GM12878 (cell line): Measurements from ENCODE around the gene RNF166. TPM values are rescaled to one million over a fixed set of nuclear protein-coding genes. Genes with fewer than 3 reads are reported as not detected.

Source experiments
- ATAC-seq: fragments of 200-7000 bp; cut with Tn5 transposase; 3 replicates; pipeline ENCODE4 v1.9.1; 2020; ENCODE audit warnings: mild to moderate bottlenecking, moderate library complexity
- BruUV-seq: library from RNA; stranded (reverse); fragments of 400-500 nt; replicated peaks from 2 replicates; lab custom pipeline; 2021; lab: Mats Ljungman, UMichigan
- CTCF ChIA-PET: fragments of 300-600 bp; sonication (Branson Sonifier 250); formaldehyde crosslinking; extraction: SDS; loops from one replicate; lab custom pipeline; 2021; ENCODE audit warnings: inconsistent platforms; lab: Yijun Ruan, JAX
- POLR2A ChIA-PET: fragments of 350-600 bp; formaldehyde crosslinking; extraction: SDS; loops from one replicate; lab custom pipeline; 2021; ENCODE audit warnings: inconsistent platforms; lab: Charles Lee
- RAD21 ChIA-PET: fragments of 300-600 bp; sonication (Branson Sonifier 250); formaldehyde crosslinking; loops from one replicate; lab custom pipeline; 2023; ENCODE audit warnings: antibody characterized with exemption; ENCODE audit not compliant: unreplicated experiment; lab: Charles Lee
- SMC1A ChIA-PET: fragments of 300-600 bp; sonication (Branson Sonifier 250); formaldehyde crosslinking; loops from one replicate; lab custom pipeline; 2023; ENCODE audit not compliant: unreplicated experiment, uncharacterized antibody; lab: Charles Lee
- DNase-seq: peaks from one replicate; pipeline ENCODE4 v3.0.0-alpha.2; 2011; ENCODE audit warnings: low read depth, low spot score
- FAIRE-seq: peaks from 3 replicates; lab custom pipeline; 2011; peaks lifted over from hg19 to GRCh38; lab: Jason Lieb, UNC
- H2AFZ ChIP-seq: 2 replicates; pipeline ENCODE4 v1.6.0; 2011; ENCODE audit warnings: low read depth, low read length, control low read depth; ENCODE audit not compliant: control insufficient read depth
- H3K27ac ChIP-seq: 2 replicates; pipeline ENCODE4 v1.5.1; 2011; ENCODE audit warnings: control low read depth; ENCODE audit not compliant: control insufficient read depth, insufficient read depth
- H3K27me3 ChIP-seq, 2 experiments: replicated peaks in 1 of 2; 2 replicates each; pipeline versions ENCODE4 v1.6.0 to v1.6.1; 2011; ENCODE audit warnings: low read length in 1 of 2; ENCODE audit not compliant: control insufficient read depth in 2 of 2, insufficient read depth in 2 of 2
- H3K36me3 ChIP-seq, 2 experiments: 2 replicates each; pipeline ENCODE4 v1.5.1; 2011; ENCODE audit warnings: low read length in 1 of 2; ENCODE audit not compliant: control insufficient read depth in 2 of 2, insufficient read depth in 2 of 2
- H3K4me1 ChIP-seq: 2 replicates; pipeline ENCODE4 v1.6.1; 2011; ENCODE audit warnings: mild to moderate bottlenecking, low read length, moderate library complexity, mixed read lengths; ENCODE audit not compliant: control insufficient read depth, insufficient read depth
- H3K4me2 ChIP-seq: 2 replicates; pipeline ENCODE4 v1.6.0; 2011; ENCODE audit warnings: control low read depth; ENCODE audit not compliant: control insufficient read depth, insufficient read depth
- H3K4me3 ChIP-seq: fragments of 200-600 bp; sonication (generic); 2 replicates; pipeline ENCODE4 v1.5.1; 2016
- H3K79me2 ChIP-seq: 2 replicates; pipeline ENCODE4 v1.6.0; 2011; ENCODE audit warnings: low read length; ENCODE audit not compliant: control insufficient read depth, insufficient read depth
- H3K9ac ChIP-seq: 2 replicates; pipeline ENCODE4 v1.8.0; 2011; ENCODE audit warnings: low read length, control low read depth, mixed read lengths; ENCODE audit not compliant: control insufficient read depth, insufficient read depth
- H3K9me3 ChIP-seq: replicated peaks from 3 replicates; pipeline ENCODE4 v1.5.1; 2011; ENCODE audit warnings: mild to moderate bottlenecking, low read length; ENCODE audit not compliant: control insufficient read depth, insufficient read depth
- H4K20me1 ChIP-seq: 2 replicates; pipeline ENCODE4 v1.6.0; 2011; ENCODE audit not compliant: control insufficient read depth, insufficient read depth
- ATF7 ChIP-seq: fragments of 450-650 bp; IDR thresholded peaks from 2 replicates; pipeline ENCODE4 v1.6.1; 2016; ENCODE audit warnings: low read depth, mild to moderate bottlenecking
- CEBPB ChIP-seq, 2 experiments: fragments of 150-350 bp in 1 of 2; IDR thresholded peaks; 2 replicates each; pipeline ENCODE4 v1.6.1; 2012 to 2014; ENCODE audit warnings: low read depth in 2 of 2, low read length in 2 of 2, borderline replicate concordance in 1 of 2, inconsistent platforms in 1 of 2
- CREB1 ChIP-seq: IDR thresholded peaks from 2 replicates; pipeline ENCODE4 v1.6.1; 2012; ENCODE audit warnings: low read depth, mild to moderate bottlenecking, inconsistent platforms
- CTCF ChIP-seq, 3 experiments: IDR thresholded peaks in 2 of 3; conservative IDR thresholded peaks in 1 of 3; 2 replicates each; pipeline ENCODE4 v1.5.1; 2011; ENCODE audit warnings: low read depth in 3 of 3, low read length in 3 of 3, mild to moderate bottlenecking in 3 of 3, control low read depth in 2 of 3, moderate library complexity in 2 of 3, inconsistent platforms in 1 of 3, mixed read lengths in 1 of 3; ENCODE audit not compliant: control insufficient read depth in 2 of 3, insufficient read depth in 1 of 3; ENCODE audit errors: extremely low read depth in 1 of 3
- E2F4 ChIP-seq: IDR thresholded peaks from 2 replicates; pipeline ENCODE4 v1.6.1; 2012; ENCODE audit warnings: low read depth, low read length, improper control_type of control experiment
- MEF2A ChIP-seq: IDR thresholded peaks from 2 replicates; pipeline ENCODE4 v1.6.1; 2011; ENCODE audit warnings: low read depth, mild to moderate bottlenecking, low read length, moderate library complexity; ENCODE audit not compliant: insufficient read depth
- RFX5 ChIP-seq: IDR thresholded peaks from 2 replicates; pipeline ENCODE4 v1.6.1; 2011; ENCODE audit warnings: low read depth, low read length, improper control_type of control experiment
- STAT1 ChIP-seq: fragments of 450-650 bp; conservative IDR thresholded peaks from 2 replicates; pipeline ENCODE4 v1.6.1; 2014; ENCODE audit warnings: antibody characterized with exemption, mild to moderate bottlenecking
- TCF12 ChIP-seq: IDR thresholded peaks from 2 replicates; pipeline ENCODE4 v1.6.1; 2011; ENCODE audit warnings: low read depth, mild to moderate bottlenecking, low read length
- YBX1 ChIP-seq: fragments of 450-650 bp; IDR thresholded peaks from 2 replicates; pipeline ENCODE4 v1.6.1; 2016; ENCODE audit warnings: antibody characterized with exemption
- ZBTB40 ChIP-seq: fragments of 450-650 bp; IDR thresholded peaks from 2 replicates; pipeline ENCODE4 v1.6.1; 2016; ENCODE audit warnings: mild to moderate bottlenecking, moderate library complexity, borderline replicate concordance
- WGBS: methylation state at CpG from one replicate; pipeline ENCODE4 v1.1.6; 2016; ENCODE audit warnings: low lambda C conversion rate; ENCODE audit not compliant: insufficient replicate concordance, insufficient coverage; ENCODE audit errors: missing lambda C conversion rate; 5-methylcytosine and 5-hydroxymethylcytosine counted together
- in situ Hi-C: fragments of 300-500 bp; cut with MboI; formaldehyde crosslinking; loops from 9 replicates; pipeline ENCODE4 v1.14.3; 2018; ENCODE audit warnings: mixed read lengths
- intact Hi-C: fragments of 100-400 bp; cut with micrococcal nuclease; formaldehyde crosslinking; loops from one replicate; pipeline ENCODE4 v1.14.2; 2022; ENCODE audit not compliant: unreplicated experiment
- polyA plus RNA-seq, 11 experiments: library from polyadenylated mRNA; depleted of rRNA in 4 of 11; unstranded in 6 of 11; stranded (reverse) in 5 of 11; fragments of >200 nt; fragmentation: Nextera tagmentation in 4 of 11; fragmentation: Illumina TruSeq in 1 of 11; extraction: Ambion mirVana in 4 of 11; extraction: Trizol in 1 of 11; gene quantifications; 1 replicate in 1 of 11; 2 replicates in 10 of 11; pipeline versions ENCODE4 v1.2.1 to v1.2.3, GENCODE V29; 2011 to 2016; ENCODE audit warnings: inconsistent platforms in 2 of 11, missing spikeins in 2 of 11, low read depth in 1 of 11
- total RNA-seq, 4 experiments: library from RNA; depleted of rRNA in 3 of 4; stranded (reverse); fragments of >200 nt in 3 of 4; fragmentation: Illumina TruSeq in 1 of 4; extraction: Trizol in 1 of 4; gene quantifications; 2 replicates each; pipeline versions ENCODE4 v1.2.1 to v1.2.3, GENCODE V29; 2013 to 2021

The RNF166 gene
- total and polyA plus RNA-seq, 10 of the 15 experiments (the other 5 are each of a cell fraction or from before 2014, with no cell fraction given): 0.48 to 32.8 (median 12.1) TPM

- TF ChIP-seq ZBTB40 (no peak), TCF12 (no peak), RFX5 (no peak), ATF7 (no peak), CEBPB (IDR thresholded peaks at IDR 0.05; ENCODE audit: borderline replicate concordance in 1 of 2, low read depth in 2 of 2, low read length in 2 of 2) (no peak), YBX1 (no peak)
Measured at GRCh38 chr16:88697116-88697830, 8.9 kb downstream of the RNF166 start (continued).

- FAIRE-seq: no peak
- RAD21 ChIA-PET: no interaction called here
- Histone ChIP-seq H3K27me3 (no peaks in the 10 kb centered on the region), H3K4me3 (no peak overlapping the region), H3K9me3 (no peaks in the 10 kb centered on the region), H3K36me3 (peaks cover 0 to 7% of the 10 kb centered on the region in 2 experiments; a peak in 2 of 4 replicates), H3K9ac (no peak overlapping the region), H3K4me2 (no peak overlapping the region), H3K4me1 (peaks cover 29% of the 10 kb centered on the region), H3K27ac (no peak overlapping the region), H3K79me2 (peaks cover 6% of the 10 kb centered on the region), H4K20me1 (no peaks in the 10 kb centered on the region), H2AFZ (no peak overlapping the region)
- no peak for ATAC-seq
- no TSS peak for BruUV-seq
- SMC1A ChIA-PET: no interaction called here
- DNase-seq: no peak
- in situ Hi-C loops: no loop called here
- POLR2A ChIA-PET: no interaction called here
- intact Hi-C loops: no loop called here
- WGBS: 86% methylated on average over 14 of the region's 14 CpGs
- CTCF ChIA-PET: interaction anchor here (0.6 kb wide), 1 partner anchor 46 kb away, joined by 3 read pairs; no protein-coding TSS in a partner anchor
- no peak for TF ChIP-seq MEF2A
- no peak for TF ChIP-seq CTCF (IDR thresholded peaks at IDR 0.05 in 2 of 3, conservative IDR thresholded peaks at IDR 0.05 in 1 of 3; ENCODE audit: control insufficient read depth in 2 of 3, extremely low read depth in 1 of 3, insufficient read depth in 1 of 3, low read depth in 3 of 3, low read length in 3 of 3)
- no peak for TF ChIP-seq E2F4
- TF ChIP-seq CREB1: no peak
- TF ChIP-seq STAT1: no peak
Measured at GRCh38 chr16:88696441-88696840, 9.8 kb downstream of the RNF166 start.
